K562 (cell line): ENCODE measurements around the gene TMEM39A. TPM values are rescaled to one million over a fixed set of nuclear protein-coding genes. Genes with fewer than 3 reads are reported as not detected.
A peak's percentile ranks its signal among the peaks of the same experiment; 100 is the strongest.

Source experiments
- ATAC-seq: fragments of 200-7000 bp; cut with Tn5 transposase; 3 replicates; pipeline ENCODE4 v1.9.1; 2020; ENCODE audit warnings: moderate library complexity
- BruUV-seq: library from RNA; stranded (reverse); fragments of 400-500 nt; replicated peaks from 2 replicates; lab custom pipeline; 2021; lab: Mats Ljungman, UMichigan
- CTCF ChIA-PET: fragments of 300-600 bp; formaldehyde crosslinking; extraction: SDS; loops from one replicate; lab custom pipeline; 2021; ENCODE audit warnings: low intra/inter-chr PET ratio; lab: Yijun Ruan, JAX
- POLR2A ChIA-PET: fragments of 300-600, 350-650 bp; sonication (Branson Sonifier 250); formaldehyde crosslinking; extraction: SDS; loops from one replicate; lab custom pipeline; 2021; ENCODE audit warnings: antibody characterized with exemption, inconsistent platforms; lab: Yijun Ruan, JAX
- DNase-seq, 4 experiments: peaks; one replicate each; pipeline versions ENCODE4 v3.0.0 to v3.0.0-alpha.2; 2011 to 2018; ENCODE audit warnings: low spot score in 3 of 4, mixed read lengths in 3 of 4; ENCODE audit errors: extremely low read depth in 1 of 4
- FAIRE-seq: peaks from 2 replicates; lab custom pipeline; 2011; peaks lifted over from hg19 to GRCh38; lab: Jason Lieb, UNC
- H2AFZ ChIP-seq: 2 replicates; pipeline ENCODE4 v1.6.0; 2011; ENCODE audit warnings: low read depth, low read length, control low read depth, inconsistent platforms
- H3K27ac ChIP-seq: fragments of 200-600 bp; 3 replicates; pipeline ENCODE4 v1.8.0; 2011; ENCODE audit warnings: low read depth, mild to moderate bottlenecking, control low read depth, inconsistent platforms, low read length, moderate library complexity, mixed read lengths; ENCODE audit errors: extremely low read depth
- H3K27me3 ChIP-seq, 2 experiments: fragments of 300-600 bp in 1 of 2; 2 replicates in 1 of 2; 3 replicates in 1 of 2; pipeline versions ENCODE4 v1.6.0 to v1.8.0; 2011; ENCODE audit warnings: inconsistent platforms in 2 of 2, low read length in 2 of 2, mild to moderate bottlenecking in 1 of 2, mixed read lengths in 1 of 2, moderate library complexity in 1 of 2; ENCODE audit not compliant: control insufficient read depth in 2 of 2, insufficient read depth in 2 of 2
- H3K36me3 ChIP-seq: fragments of 300-600 bp; 3 replicates; pipeline ENCODE4 v1.8.0; 2011; ENCODE audit warnings: mild to moderate bottlenecking, low read length, inconsistent platforms; ENCODE audit not compliant: control insufficient read depth, insufficient read depth
- H3K4me1 ChIP-seq, 2 experiments: fragments of 200-600 bp in 1 of 2; replicated peaks in 1 of 2; 2 replicates in 1 of 2; 3 replicates in 1 of 2; pipeline versions ENCODE4 v1.5.1 to v1.8.0; 2011; ENCODE audit warnings: inconsistent platforms in 2 of 2, low read length in 2 of 2, mild to moderate bottlenecking in 1 of 2, mixed read lengths in 1 of 2, moderate library complexity in 1 of 2; ENCODE audit not compliant: control insufficient read depth in 2 of 2, insufficient read depth in 2 of 2
- H3K4me2 ChIP-seq: 2 replicates; pipeline ENCODE4 v1.6.1; 2011; ENCODE audit warnings: low read length, control low read depth, inconsistent platforms, mixed read lengths; ENCODE audit not compliant: insufficient read depth
- H3K4me3 ChIP-seq: fragments of 200-600 bp; sonication (generic), shearing (Covaris generic); 2 replicates; pipeline ENCODE4 v1.5.1; 2016; ENCODE audit warnings: control low read depth, inconsistent platforms
- H3K79me2 ChIP-seq: fragments of 200-600 bp; 3 replicates; pipeline ENCODE4 v1.8.0; 2011; ENCODE audit warnings: low read length, inconsistent platforms; ENCODE audit not compliant: control insufficient read depth, insufficient read depth
- H3K9ac ChIP-seq, 2 experiments: 2 replicates each; pipeline versions ENCODE4 v1.6.0 to v1.6.1; 2011; ENCODE audit warnings: low read depth in 2 of 2, low read length in 2 of 2, control low read depth in 1 of 2, inconsistent platforms in 1 of 2, mild to moderate bottlenecking in 1 of 2, mixed read lengths in 1 of 2; ENCODE audit not compliant: insufficient read depth in 1 of 2
- H3K9me1 ChIP-seq: one replicate; pipeline ENCODE4 v1.6.0; 2011; ENCODE audit warnings: inconsistent platforms, mild to moderate bottlenecking, low read length, moderate library complexity; ENCODE audit not compliant: control insufficient read depth, insufficient read depth
- H3K9me3 ChIP-seq: replicated peaks from 2 replicates; pipeline ENCODE4 v1.5.1; 2011; ENCODE audit warnings: low read depth, low read length, inconsistent platforms; ENCODE audit not compliant: control insufficient read depth, insufficient read depth
- H4K20me1 ChIP-seq: replicated peaks from 2 replicates; pipeline ENCODE4 v1.6.1; 2011; ENCODE audit warnings: low read length, inconsistent platforms, mixed read lengths; ENCODE audit not compliant: control insufficient read depth, insufficient read depth
- CREB3 ChIP-seq: fragments of 450-650 bp; conservative IDR thresholded peaks from 2 replicates; pipeline ENCODE4 v1.6.1; 2016; ENCODE audit warnings: missing genetic modification characterization, low read depth, mild to moderate bottlenecking, missing compliant biosample characterization, moderate library complexity
- CSDE1 ChIP-seq, 2 experiments: fragments of 450-650 bp; IDR thresholded peaks; 2 replicates each; pipeline ENCODE4 v1.6.1; 2016; ENCODE audit warnings: mild to moderate bottlenecking in 1 of 2
- FOXJ3 ChIP-seq: sonication (generic); formaldehyde crosslinking; IDR thresholded peaks from 2 replicates; pipeline ENCODE4 v1.4.0; 2020; ENCODE audit warnings: mild to moderate bottlenecking, missing genetic modification reagents
- PATZ1 ChIP-seq: fragments of 250-450 bp; sonication (Bioruptor Pico); IDR thresholded peaks from 2 replicates; pipeline ENCODE4 v1.5.0; 2020; ENCODE audit warnings: mild to moderate bottlenecking, borderline replicate concordance
- PCBP2 ChIP-seq: fragments of 200-400 bp; formaldehyde crosslinking; IDR thresholded peaks from 2 replicates; pipeline ENCODE4 v1.6.1; 2018; ENCODE audit warnings: low read length, low read depth, mild to moderate bottlenecking, moderate library complexity; ENCODE audit not compliant: poor library complexity, severe bottlenecking
- PKNOX1 ChIP-seq: fragments of 450-650 bp; IDR thresholded peaks from 2 replicates; pipeline ENCODE4 v1.6.1; 2016
- ZBTB1 ChIP-seq: sonication (generic); formaldehyde crosslinking; IDR thresholded peaks from 2 replicates; pipeline ENCODE4 v1.8.1; 2023; ENCODE audit warnings: missing genetic modification reagents, low read depth, mild to moderate bottlenecking, borderline replicate concordance
- ZNF134 ChIP-seq: fragments of 250-450 bp; sonication (Bioruptor Pico); conservative IDR thresholded peaks from 2 replicates; pipeline ENCODE4 v1.4.0; 2020
- ZNF316 ChIP-seq: fragments of 450-650 bp; IDR thresholded peaks from 2 replicates; pipeline ENCODE4 v1.6.1; 2016
- ZNF398 ChIP-seq: fragments of 250-450 bp; sonication (Bioruptor Pico); IDR thresholded peaks from 2 replicates; pipeline ENCODE4 v1.8.0; 2021; ENCODE audit warnings: moderate library complexity, mild to moderate bottlenecking, inconsistent platforms
- WGBS: fragments of 100-300 bp; shearing (Covaris generic); methylation state at CpG from one replicate; pipeline ENCODE4 v1.1.6; 2016; ENCODE audit warnings: low coverage, mixed read lengths; ENCODE audit not compliant: insufficient coverage; ENCODE audit errors: missing lambda C conversion rate; 5-methylcytosine and 5-hydroxymethylcytosine counted together
- in situ Hi-C: fragments of 300-500 bp; cut with MboI; formaldehyde crosslinking; loops from 4 replicates; pipeline ENCODE4 v1.15.0; 2018; ENCODE audit warnings: inconsistent platforms, mixed read lengths
- intact Hi-C: fragments of 100-400 bp; cut with micrococcal nuclease; formaldehyde crosslinking; loops from 2 replicates; pipeline ENCODE4 v1.14.2; 2022
- polyA plus RNA-seq, 8 experiments: library from polyadenylated mRNA; depleted of rRNA in 4 of 8; stranded (reverse) in 5 of 8; unstranded in 3 of 8; fragments of >200 nt; fragmentation: Nextera tagmentation in 2 of 8; fragmentation: Illumina TruSeq in 1 of 8; extraction: Ambion mirVana in 2 of 8; extraction: Trizol in 1 of 8; gene quantifications; 2 replicates each; pipeline versions ENCODE4 v1.2.1 to v1.2.3, GENCODE V29; 2011 to 2014; ENCODE audit warnings: inconsistent platforms in 1 of 8, missing spikeins in 1 of 8
- total RNA-seq, 7 experiments: library from RNA; depleted of rRNA in 6 of 7; stranded (reverse); fragments of >200 nt in 6 of 7; fragmentation: Illumina TruSeq in 2 of 7; extraction: Trizol in 2 of 7; gene quantifications; 2 replicates each; pipeline versions ENCODE4 v1.2.1 to v1.2.3, GENCODE V29; 2011 to 2021; ENCODE audit warnings: low replicate concordance in 1 of 7

The TMEM39A gene
- total and polyA plus RNA-seq, 9 of the 15 experiments (the other 6 are each of a cell fraction or from before 2014, with no cell fraction given): 12.0 to 41.5 (median 15.4) TPM

- TF ChIP-seq PKNOX1 (no peak), CREB3 (no peak)
- TF ChIP-seq, all 486 proteins: peak for 0
These were observed 26.4 kb downstream of the TMEM39A start (continued) for GRCh38 chr3:119436977-119437376.

GRCh38 chr3:119434703-119435102, 28.7 kb downstream of the TMEM39A start:
- Histone ChIP-seq H3K27ac (no peak overlapping the region), H2AFZ (no peak overlapping the region), H3K9ac (no peak overlapping the region), H3K4me1 (no peaks in the 10 kb centered on the region), H3K4me3 (no peak overlapping the region), H3K27me3 (no peaks in the 10 kb centered on the region), H3K79me2 (no peaks in the 10 kb centered on the region), H3K9me3 (no peaks in the 10 kb centered on the region; the same call in 1 of the 2 replicates), H3K4me2 (no peak overlapping the region), H3K9me1 (no peaks in the 10 kb centered on the region), H3K36me3 (peaks cover 79% of the 10 kb centered on the region), H4K20me1 (no peaks in the 10 kb centered on the region)
- WGBS: 96% methylated on average over 4 of the region's 4 CpGs
- POLR2A ChIA-PET: no interaction called here
- intact Hi-C loops: no loop called here
- CTCF ChIA-PET: no interaction called here
- no peak for ATAC-seq
- TF ChIP-seq PATZ1 (CRISPR knock-in tag): no peak
- no peak for TF ChIP-seq FOXJ3 (CRISPR knock-in tag)
- 0 out of 2 replicates have a peak, but pooled peaks have one; percentile 12 for TF ChIP-seq ZNF316
- TF ChIP-seq ZBTB1 (CRISPR knock-in tag): no peak
- no peak for TF ChIP-seq ZNF398 (CRISPR knock-in tag)
- TF ChIP-seq ZNF134 (CRISPR knock-in tag): no peak
- no peak for TF ChIP-seq PCBP2
- TF ChIP-seq CSDE1 (IDR thresholded peaks at IDR 0.05): no peak
- no peak for FAIRE-seq
- in situ Hi-C loops: no loop called here
- no peak for DNase-seq
- BruUV-seq: no TSS peak
